LNCaP clone FGC (cell line): ENCODE results near the gene LMNTD2.

ENCODE experiments used
- DNase-seq: peaks from one replicate; pipeline ENCODE4 v3.0.0-alpha.2; 2011; ENCODE audit warnings: low read depth
- H3K4me3 ChIP-seq: 2 replicates; pipeline ENCODE4 v1.5.1; 2011; ENCODE audit warnings: mild to moderate bottlenecking, low read depth, low read length, control low read depth
- TF ChIP-seq, protein P1 (sequence below): IDR thresholded peaks from 2 replicates; pipeline ENCODE4 v1.5.1; 2012; ENCODE audit warnings: mild to moderate bottlenecking; ENCODE audit not compliant: control insufficient read depth, insufficient read depth; ENCODE audit errors: extremely low read depth

The LMNTD2 gene

DNA sequence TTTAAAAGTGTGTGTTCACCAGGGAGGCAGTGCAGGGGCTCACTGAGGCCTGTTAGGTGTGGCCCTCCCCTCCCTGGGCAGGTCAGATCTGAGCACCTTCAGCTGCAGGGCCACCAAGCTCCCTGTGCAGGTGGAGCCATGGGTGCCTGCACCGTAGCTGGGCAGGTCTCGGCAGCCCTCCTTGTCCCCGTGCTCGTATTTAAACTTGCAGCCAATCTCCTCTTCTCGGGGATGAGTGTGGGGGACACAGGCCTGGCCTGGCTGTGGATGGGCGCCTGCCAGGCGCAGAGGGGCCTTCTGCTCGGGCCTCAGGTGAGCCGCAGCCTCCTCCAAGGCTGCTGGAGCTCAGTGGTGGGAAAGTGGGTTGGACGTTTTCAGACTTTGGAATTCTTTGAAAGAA lies 34.9 kb upstream of the LMNTD2 start:
- TF ChIP-seq, protein P1, sequence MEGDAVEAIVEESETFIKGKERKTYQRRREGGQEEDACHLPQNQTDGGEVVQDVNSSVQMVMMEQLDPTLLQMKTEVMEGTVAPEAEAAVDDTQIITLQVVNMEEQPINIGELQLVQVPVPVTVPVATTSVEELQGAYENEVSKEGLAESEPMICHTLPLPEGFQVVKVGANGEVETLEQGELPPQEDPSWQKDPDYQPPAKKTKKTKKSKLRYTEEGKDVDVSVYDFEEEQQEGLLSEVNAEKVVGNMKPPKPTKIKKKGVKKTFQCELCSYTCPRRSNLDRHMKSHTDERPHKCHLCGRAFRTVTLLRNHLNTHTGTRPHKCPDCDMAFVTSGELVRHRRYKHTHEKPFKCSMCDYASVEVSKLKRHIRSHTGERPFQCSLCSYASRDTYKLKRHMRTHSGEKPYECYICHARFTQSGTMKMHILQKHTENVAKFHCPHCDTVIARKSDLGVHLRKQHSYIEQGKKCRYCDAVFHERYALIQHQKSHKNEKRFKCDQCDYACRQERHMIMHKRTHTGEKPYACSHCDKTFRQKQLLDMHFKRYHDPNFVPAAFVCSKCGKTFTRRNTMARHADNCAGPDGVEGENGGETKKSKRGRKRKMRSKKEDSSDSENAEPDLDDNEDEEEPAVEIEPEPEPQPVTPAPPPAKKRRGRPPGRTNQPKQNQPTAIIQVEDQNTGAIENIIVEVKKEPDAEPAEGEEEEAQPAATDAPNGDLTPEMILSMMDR: no peak
- H3K4me3 ChIP-seq: no peak overlapping the region
- DNase-seq: no peak

DNA sequence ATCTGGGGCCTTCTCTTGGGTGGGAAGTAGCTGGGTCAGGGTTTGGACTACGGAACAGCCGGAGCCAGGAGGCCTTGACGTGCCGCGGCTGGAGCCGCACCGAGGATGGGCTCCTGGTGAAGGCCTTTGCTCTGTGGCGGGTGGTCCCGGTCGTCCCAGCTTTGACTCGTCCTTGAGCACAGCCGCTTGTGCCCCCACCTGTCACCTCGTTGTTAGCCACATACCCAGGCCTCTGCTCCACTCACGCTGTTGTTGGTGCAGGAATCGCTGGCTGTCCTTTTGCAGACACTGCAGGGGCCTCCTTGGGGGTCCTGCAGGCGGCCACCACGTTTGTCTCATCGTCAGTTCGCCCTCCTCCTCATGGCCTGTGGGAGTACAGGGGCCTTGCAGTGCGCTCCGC lies 32.8 kb upstream of the LMNTD2 start:
- TF ChIP-seq, protein P1: no peak
- DNase-seq: no peak
- no peak overlapping the region for H3K4me3 ChIP-seq

DNA sequence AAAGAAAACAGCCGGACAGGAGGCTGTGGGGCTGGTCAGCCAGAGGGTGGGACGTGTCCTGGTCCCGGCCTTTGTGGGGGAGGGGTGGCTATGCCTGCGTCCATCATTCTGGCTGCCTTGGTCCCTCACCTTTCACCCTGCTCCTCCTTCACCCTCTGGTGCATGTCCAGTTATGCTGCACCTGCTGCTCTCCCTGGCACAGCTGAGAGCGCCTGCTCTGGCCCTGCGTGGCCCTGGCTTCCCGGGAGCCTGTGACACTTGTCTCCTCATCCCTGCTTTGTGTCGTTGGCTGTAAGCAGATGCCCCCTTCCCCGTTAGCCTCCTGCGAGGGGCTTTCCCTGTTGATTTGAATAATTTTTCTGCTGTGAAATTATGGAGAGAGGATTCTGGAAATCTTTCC lies 32.4 kb upstream of the LMNTD2 start:
- no peak overlapping the region for H3K4me3 ChIP-seq
- TF ChIP-seq, protein P1: no peak
- DNase-seq: no peak

DNA sequence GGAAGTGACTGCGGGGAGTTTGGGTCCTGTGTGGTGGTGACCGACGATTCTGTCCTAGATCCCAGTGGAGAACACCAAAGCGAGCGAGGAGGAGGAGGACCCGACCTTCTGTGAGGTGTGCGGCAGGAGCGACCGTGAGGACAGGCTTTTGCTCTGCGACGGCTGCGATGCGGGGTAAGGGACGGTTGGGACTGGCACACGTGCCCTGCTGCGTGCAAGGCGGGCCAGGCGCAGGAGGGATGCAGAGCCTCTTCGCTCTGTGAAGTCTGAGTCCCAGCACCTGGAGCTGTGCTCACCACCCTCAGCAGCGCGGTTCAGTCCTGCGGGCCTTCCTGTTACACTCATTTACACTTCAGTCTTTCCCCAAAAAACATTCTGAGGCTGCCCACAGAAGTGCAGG lies 32.0 kb upstream of the LMNTD2 start:
- TF ChIP-seq, protein P1: no peak
- DNase-seq: no peak
- no peak overlapping the region for H3K4me3 ChIP-seq

DNA sequence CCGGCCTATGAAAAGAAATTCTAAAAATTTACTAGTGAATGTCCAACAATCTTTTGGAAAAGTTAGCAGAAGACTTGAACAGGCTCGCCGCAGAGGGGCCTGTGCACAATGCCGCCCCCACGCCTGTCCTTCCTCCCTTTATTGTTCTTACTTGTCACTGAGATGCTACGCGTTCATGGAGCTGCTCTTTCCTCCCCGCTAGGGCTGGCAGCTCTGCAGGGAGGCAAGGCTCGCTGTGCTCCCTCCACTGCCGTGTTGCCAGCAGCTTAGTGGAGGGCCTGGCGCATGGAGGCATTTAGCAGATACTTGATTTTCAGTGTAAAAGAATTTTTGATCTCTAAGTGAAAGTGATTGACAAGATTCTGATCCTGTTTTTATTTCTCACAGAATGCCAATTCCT lies 30.5 kb upstream of the LMNTD2 start:
- TF ChIP-seq, protein P1: no peak
- no peak for DNase-seq
- no peak overlapping the region for H3K4me3 ChIP-seq

DNA sequence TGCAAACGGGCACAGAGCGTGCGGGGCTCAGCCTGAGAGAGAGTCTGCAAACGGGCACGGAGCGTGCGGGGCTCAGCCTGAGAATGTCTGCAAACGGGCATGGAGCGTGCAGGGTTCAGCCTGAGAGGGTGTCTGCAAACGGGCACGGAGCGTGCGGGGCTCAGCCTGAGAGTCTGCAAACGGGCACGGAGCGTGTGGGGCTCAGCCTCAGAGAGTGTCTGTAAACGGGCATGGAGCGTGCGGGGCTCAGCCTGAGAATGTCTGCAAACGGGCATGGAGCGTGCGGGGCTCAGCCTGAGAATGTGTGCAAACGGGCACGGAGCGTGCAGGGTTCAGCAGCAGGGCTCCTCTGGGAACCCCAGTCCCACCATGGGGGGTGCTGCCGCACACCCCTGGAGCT lies 29.3 kb upstream of the LMNTD2 start:
- DNase-seq: no peak
- TF ChIP-seq, protein P1: no peak
- no peak overlapping the region for H3K4me3 ChIP-seq

DNA sequence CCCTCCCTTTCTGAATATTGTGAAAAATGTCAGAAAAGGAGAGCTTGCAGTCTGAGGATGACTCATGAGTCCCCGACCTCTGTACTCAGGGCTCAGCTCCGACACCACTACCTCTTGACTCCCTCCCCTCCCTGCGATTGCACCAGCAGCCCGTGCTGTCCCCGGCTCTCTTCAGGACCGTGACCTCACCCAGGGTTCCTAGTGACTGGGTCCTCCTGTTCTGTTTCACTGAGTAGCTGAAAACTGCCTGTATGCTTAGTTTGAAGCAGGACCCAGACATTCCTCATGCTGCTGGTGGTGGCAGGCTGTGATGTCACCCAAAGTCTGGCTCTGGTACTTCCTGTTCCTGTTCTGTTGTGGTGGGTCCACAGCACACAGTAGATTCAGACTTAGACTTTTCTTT lies 27.4 kb upstream of the LMNTD2 start:
- TF ChIP-seq, protein P1: no peak
- no peak for DNase-seq
- H3K4me3 ChIP-seq: no peak overlapping the region
